Stimulated activated CD4-positive, alpha-beta T cell treated with anti-CD3 and anti-CD28 coated beads, Interleukin-15, amount 100 ng/mL, for 48 hours (primary cell): ENCODE data around the gene SLC12A2.

Experiments
- DNase-seq, 2 donors: peaks; one replicate each; pipeline ENCODE4 v3.0.0-alpha.2; 2020; ENCODE audit warnings: low read depth in 2 of 2

The SLC12A2 gene

DNA sequence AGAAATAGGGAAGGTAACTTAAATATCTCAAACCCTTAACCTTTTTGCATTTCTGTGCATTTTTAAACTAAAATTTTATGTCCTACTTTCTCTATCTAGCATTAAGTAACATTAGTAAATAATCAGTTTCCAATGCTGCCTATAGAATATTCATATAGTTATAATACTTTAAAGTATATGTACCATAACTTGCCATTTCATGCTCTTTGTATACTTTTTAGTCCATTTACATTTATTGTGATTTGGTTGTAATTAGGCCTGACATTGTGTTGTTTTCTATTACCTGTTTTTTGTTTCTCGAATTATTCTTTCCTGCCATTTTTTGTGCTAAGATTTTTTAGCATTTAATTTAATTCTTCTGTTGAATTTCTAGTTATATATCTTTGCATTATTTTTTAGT is 13.7 kb downstream of the SLC12A2 start:
- no peak for DNase-seq

DNA sequence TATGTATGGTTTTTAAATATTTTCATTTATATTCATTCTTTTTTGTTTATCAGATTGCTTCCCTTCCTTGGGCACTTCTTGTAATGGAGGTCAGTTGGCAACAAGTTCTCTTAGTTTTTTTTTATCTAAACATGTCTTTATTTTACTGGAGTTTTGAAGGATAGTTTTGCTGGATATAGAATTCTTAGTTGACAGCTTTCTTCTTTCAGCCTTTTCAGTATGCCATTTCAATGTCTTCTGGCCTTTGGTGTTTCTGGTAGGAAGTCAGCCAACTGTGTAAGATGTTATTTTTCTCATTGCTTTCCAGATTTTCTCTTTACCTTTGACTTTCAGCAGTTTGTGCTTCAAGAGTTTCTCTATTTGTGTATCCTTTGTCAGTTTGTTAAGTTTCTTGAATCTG is 14.2 kb downstream of the SLC12A2 start:
- no peak for DNase-seq

DNA sequence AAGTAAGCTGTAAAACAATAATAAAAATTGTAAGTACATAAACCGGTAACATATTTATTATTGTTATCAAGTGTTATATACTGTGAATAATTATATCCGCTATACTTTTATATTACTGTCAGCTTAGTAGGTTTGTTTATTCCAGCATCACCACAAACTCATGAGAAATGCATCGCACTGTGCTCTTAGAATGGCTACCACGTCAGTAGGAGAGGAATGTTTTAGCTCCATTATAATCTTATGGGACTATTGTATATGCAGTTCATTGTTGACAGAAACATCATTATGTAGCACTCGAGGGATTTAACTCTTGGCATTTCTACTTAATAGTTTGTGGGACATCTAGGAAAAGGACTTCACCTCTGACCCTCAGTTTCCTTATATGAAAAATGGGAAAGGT is 16.4 kb downstream of the SLC12A2 start:
- no peak for DNase-seq

DNA sequence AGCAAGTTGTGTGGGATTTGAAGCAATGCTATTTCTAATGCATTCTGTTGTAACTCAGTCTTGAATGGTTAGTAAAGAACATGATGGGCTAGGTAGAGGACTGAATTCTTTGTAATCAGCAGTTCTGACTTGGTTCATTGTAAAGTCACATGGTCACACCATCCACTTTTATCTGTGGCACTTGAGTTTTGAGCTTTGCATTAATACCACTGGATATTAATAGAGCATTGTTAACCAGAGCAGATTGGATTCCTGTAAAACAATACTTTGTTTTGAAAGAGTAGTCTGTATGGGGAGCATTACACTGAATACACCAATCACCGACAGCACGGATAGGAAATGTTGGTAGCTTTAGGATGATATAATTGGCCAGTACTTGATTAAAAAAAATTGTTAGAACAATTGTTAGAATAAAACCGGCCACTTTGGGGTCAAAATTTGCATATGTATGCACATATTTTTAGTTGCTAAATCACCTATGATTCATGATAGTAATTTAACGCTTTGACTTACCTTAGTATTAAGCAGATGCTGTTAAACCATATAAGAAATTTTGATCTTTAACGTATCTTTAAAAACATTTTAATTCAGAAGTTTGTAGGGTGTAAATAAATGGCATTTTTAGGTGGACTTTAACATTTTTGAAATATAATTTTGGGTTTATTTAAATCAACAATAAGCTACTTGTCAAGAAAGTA is 17.4 kb downstream of the SLC12A2 start:
- no peak for DNase-seq

DNA sequence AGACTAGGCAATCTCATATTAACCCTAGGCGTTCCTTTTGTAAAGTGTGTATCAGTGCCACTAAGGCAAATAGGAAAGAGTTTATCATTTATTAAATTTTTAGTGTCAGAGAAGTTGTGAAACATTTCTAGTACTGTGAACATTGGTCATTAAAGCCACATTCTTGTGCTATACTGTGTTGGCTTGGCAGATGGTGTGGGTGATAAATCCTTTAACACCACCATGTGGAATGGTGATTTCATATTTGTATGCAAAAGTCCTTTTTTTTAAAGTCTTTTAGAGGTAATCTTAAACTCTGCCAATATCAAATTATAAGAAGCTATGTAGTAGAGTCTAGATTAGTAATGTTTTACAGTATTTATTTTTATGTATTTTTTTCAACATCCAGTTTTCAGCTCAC is 18.1 kb downstream of the SLC12A2 start:
- DNase-seq, result no peak

DNA sequence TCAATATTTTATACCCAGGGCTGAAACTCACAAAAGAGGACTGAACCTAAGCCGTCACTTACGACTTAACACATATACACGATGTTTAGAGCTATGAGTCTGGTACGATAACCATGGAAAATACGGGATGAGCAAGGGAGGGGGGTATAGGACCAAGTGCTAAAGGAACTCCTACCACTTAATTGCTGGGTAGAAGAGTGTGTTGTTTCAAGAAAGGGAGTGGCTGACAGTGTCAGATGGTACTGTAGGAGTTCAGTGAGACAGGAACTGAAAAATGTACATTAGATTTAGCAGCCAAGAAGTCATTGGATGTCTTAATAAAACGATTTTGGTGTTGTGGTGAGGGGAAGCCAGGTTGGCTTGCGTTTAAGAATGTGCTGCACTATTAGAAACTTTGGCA is 21.6 kb downstream of the SLC12A2 start:
- DNase-seq, result no peak

DNA sequence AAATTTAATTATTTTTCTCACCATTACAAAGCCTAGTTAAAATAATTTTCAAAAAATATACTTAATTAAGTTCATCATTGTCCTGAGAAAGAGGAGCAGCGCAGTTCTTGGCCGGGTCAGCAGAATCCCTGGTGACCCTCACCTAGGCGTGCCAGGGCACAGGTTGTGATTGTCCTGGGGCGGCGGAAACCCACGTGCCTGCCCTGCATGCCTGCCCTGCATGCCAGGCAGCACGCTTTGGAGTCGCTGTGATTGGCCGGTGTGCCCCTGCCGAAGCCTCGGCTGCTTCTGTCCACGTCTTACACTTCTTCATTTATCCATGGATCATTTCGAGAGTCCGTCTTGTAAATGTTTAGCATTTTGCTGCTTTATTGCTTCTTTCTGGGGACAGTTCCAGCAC is 25.6 kb downstream of the SLC12A2 start:
- DNase-seq, result no peak

DNA sequence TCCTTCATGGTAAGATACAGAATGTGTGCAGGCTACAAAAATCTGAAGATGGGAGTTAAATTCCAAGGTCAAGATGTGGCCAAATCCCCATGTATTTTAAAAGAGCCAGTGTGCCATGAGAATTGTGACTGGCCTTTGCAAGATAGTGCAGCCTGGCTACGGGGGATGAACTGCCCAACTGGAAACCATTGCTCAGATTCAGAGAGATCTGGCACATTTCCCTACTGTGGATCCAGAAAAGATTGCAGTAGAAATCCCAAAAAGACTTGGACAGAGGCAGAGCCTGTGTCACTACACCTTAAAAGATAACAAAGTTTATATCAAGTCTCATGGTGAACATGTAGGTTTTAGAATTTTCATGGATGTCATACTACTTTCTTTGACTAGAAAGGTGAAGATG is 26.2 kb downstream of the SLC12A2 start:
- no peak for DNase-seq

DNA sequence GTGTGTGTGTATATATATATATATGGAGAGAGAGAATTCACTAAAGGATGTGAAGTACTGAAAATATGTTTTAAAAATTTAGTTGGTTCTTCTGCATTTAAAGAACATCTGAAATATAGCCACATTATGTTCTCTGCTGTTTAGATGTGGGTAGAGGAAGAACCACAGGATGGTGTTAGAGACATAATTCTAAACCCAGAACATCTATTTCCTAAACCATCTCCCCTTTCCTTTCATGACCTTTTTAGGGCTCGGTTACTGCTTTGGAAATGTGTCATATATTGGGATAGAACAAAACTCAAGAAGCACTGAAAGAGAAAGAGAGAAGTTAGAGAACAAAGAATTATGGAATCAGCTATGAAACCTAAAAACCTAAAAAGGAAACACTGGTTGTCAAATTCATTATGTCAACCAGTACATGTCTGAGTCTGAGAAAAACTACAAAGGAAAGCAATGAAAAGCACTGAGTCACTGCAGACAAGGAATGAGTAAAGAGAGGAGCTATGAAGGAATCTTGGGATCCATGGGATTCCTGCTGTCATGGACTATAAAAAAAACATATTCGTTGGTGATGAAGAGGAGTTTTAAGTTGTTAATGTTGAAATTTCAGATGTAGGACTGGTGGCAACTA is 28.4 kb downstream of the SLC12A2 start:
- DNase-seq, result no peak

DNA sequence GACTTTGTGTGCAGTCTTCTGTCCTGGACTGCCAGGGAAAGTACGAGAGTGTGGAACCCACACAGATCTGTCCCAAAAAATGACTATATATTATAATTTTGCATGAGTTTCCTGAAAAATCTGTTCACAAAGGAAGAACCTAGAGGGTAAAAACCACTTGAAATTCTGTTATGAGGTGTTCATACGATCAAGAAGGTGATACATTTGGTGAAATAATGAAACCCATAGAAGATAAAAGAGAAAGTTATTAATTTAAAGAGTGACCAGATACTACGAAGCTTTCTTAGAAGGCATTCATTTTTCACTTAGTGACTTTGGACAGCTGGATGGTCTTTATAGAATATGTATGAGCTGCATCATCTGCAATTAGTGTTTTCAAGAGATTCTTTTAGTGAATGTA is 32.9 kb downstream of the SLC12A2 start:
- no peak for DNase-seq

DNA sequence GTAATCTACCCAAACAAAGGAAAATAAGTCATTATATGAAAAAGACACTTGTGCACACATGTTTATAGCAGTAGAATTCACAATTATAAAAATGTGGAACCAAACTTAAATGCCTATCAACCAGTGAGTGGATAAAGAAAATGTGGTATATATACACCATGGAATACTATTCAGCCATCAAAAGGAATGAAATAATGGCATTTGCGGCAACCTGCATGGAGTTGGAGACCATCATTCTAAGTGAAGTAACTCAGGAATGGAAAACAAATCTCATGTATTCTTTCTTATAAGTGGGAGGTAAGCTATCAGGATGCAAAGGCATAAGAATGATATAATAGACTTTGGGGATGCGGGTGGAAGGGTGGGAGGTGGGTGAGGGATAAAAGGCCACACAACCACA is 34.6 kb downstream of the SLC12A2 start:
- DNase-seq, result no peak

DNA sequence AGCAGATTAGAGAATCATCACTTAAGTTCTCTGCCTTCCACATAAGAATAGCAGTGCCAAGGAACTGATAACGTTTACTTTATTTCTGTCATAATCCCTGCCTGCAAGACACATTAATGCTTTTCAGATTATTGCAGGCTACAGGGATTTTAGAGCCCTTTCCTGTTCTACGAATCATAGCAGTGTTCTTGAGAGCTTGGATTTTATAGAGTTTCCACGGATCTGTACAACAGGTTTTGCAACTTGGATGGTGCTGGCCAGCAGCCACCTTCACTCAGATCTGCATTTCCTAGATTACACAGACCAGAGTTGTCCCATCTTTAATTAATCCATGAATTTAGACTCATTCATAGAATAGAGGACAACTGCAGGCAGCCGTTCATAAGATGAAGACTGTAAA is 38.1 kb downstream of the SLC12A2 start:
- DNase-seq, result no peak

DNA sequence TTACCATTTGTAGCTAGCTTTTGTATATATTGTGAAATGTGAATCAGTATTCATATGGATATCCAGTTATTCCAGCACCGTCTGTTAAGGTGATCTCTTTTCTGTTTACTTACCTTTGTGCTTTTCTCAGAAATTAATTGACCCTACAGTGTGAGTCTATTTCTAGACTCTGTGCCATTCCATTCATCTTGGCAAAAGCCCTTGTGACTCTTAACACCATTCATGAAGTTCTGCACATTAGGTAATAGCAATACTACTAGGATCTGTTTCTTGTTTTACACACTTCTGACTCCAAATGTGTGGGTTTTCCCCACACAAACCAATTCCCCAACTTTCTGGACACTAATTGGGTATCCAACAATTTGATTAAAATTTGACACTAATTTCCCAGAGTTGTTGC is 40.4 kb downstream of the SLC12A2 start:
- DNase-seq, result no peak

DNA sequence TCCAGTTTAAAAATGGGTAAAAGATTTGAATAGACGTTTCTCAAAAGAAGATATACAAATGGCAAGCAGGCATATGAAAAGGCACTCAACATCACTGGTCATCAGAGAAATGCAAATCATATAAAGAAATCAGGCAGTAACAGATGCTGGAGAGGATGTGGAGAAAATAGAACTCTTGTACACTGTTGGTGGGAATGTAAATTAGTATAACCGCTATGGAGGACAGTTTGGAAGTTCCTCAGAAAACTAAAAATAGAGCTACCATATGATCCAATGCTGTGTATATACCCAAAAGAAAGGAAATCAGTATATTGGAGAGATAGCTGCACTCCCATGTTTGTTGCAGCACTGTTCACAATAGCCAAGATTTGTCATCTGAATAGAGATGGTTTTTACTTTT is 42.7 kb downstream of the SLC12A2 start:
- DNase-seq, result no peak

DNA sequence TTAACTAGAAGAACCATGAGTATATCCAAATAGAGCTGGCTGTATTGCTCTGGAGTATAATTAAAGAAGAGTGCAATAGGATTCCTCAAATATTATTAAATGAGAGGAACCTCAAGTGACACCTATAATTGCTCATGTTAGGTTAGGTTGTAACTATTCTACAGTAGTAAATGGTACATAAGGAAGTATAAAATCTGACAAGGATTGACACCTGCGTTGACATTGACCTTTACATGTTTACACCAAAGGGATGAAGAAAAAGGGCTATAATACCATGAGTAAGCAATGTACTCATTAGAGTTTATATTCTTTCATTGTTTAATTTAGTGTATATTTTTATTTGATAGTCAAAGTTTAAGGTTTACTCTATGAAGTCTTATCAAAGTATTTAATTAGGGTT is 48.9 kb downstream of the SLC12A2 start:
- no peak for DNase-seq

DNA sequence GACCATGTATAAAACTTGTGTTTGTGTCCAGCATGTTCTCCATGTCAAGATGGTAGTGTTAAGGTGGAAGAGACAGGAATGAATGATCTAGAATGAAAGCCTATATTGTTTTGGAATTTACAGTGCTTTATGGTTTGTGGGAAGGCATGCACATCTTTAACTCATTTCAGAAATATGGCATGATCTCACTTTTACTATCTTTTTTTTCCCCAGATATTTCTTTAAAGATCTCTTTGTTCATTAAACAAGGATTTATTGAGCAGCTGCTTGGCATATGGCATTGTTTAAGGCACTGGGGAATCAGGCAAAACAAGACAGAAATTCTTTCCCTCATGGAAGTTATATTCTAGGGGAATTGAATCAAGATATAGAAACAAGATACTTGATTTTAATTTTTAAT is 51.7 kb downstream of the SLC12A2 start:
- no peak for DNase-seq

DNA sequence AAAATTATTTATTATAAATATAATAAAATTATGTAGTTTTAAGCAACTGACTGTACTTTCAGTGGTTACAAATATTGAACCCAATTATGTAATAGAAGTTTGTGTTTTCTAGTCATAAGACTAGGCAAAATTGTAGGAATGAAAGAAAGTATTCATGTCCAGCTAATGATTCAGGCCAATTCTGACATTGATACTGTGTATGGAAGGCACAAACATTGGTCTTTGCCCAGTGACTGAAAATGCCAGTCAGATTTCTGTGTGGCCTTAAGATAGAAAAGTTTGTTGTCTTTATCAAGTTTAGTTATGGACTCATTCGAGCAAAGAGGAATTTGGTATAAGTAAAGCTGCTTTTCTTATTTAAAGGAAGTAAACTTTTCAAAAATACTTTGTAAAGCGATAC is 60.3 kb downstream of the SLC12A2 start:
- DNase-seq, result no peak

DNA sequence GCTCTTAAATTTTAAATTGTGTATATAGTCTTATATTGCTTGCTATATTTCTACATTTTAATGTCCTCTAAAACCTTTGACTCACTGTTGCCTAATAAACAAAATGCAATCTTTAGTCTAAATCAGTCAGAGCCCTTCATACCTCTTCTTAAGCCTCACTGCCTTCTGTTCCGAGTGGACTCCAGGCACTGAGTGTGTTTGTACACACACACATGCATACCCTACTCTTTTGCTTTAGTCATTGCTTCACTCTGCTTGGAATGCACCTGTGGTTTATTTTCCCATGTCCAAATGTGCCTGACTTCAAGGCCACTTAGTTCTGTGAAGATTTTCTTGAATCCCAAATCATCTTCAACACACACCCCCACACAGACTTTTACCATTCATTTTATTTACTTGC is 60.9 kb downstream of the SLC12A2 start:
- no peak for DNase-seq

DNA sequence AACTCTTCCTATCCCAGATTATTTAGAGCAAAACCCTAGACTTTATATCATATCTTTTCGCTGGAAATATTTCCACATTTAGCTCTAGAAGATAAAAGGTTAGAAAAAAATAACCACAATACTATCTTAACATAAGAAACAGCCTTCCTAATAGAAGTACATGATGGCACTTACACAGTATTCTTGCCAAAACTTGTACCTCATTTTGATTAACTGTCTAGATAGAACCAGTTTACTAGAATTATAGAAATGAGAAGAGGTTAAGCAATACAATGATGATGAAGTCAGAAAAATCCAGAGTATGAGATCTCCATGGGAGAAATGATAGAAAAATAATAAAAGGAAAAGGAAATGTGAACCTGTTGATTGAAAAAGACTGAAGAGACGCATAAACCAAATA is 63.1 kb downstream of the SLC12A2 start:
- no peak for DNase-seq

DNA sequence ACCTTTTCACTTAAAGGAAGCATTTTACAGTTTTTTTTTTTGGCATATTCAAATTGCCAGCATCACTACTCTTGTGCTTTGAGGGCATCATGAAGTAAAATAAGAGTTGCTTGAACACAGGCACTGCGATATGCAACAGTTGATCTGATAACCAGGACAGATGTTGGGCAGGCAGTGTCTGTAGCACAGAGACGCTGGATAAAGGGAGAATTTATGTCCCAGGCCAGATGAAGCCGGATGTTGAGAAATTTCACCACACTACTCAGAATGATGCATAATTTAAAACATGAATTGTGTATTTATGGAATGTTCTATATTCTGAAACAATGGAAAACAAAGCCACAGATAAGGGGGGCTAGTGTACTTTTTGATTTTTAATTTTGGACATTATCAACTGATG is 71.4 kb downstream of the SLC12A2 start:
- DNase-seq, result no peak

DNA sequence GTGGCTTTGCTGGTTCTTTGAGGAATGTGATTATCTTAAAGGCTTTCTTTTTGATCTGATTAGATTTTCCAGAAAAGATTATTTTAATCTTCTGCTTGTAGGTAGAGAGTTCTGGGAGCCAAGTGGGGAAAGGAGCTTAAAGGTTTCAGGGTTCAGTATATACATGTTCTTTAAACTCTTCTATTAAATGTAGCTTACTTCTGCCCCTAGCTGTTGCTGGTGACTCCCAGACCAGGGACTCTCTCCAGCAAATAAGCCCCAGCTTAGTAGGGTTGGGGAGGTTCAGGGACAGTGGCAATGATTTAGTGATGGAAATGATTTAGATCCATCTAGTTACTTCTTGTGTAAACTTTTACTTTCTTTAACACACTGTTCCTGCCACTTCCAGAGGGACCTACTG is 72.2 kb downstream of the SLC12A2 start:
- DNase-seq, result no peak

DNA sequence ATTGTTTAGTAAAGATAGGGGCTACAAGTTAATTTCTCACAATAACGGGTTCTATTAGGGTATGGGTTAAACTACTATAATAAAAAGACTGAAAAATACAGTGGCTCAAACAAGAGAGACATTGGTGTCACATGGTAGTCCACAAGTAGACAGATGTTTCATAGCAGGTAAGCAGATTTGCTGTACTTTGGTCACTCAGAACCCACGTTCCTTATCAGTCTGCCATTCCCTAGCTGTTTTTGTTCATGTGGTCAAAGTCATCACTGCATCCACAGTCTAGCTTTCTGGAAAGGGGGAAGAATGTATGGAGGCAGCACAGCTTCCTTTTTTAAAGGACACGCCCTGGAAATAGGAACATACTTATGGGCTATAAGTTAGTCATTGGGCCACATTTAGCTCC is 73.0 kb downstream of the SLC12A2 start:
- DNase-seq, result no peak

DNA sequence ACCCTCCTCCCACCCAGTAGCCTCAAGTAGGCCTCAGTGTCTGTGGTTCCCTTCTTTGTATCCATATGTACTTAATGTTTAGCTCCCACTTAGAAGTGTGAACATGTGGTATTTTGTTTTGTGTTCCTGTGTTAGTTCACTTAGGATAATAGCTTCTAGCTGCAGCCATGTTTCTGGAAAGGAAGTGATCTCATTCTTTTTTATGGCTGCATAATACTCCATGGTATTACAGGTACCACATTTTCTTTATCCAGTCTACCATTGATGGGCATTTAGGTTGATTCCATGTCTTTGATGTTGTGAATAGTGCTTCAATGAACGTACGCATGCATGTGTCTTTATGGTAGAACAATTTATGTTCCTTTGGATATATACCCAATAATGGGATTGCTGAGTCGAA is 74.8 kb downstream of the SLC12A2 start:
- no peak for DNase-seq

DNA sequence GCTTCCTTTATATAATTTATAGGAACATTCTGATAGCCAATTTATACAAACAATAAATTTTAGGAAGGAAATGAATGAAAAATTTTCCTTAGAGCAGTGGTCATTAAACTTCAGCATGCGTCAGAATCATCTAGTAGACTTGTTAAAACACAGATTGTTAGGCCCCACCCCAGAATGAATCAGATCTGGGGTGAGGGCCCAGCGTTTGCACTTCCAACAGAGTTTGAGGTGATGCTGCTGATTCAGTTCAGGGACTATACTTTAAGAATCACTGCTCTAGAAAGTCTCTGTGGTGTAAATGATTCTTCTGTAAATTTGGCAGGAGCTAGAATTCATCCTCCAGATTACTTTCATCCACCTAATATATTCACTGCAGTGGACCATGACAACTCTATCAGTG is 80.4 kb downstream of the SLC12A2 start:
- no peak for DNase-seq
